Activated T-cell treated with anti-CD3 and anti-CD28 coated beads, Interleukin-2, amount 50 U/mL, for 24 hours (primary cell): ENCODE results near the gene POLD3.
"Not testable (repeated sequence)": the region's sequence is repeated elsewhere in the genome, so short reads cannot be mapped to it uniquely, and the experiment has no call there.

Source experiments
- DNase-seq: peaks from one replicate; pipeline ENCODE4 v3.0.0-alpha.2; 2020
- H3K27ac Mint-ChIP-seq: 2 replicates; pipeline ENCODE4 v1.8.0; 2020; ENCODE audit warnings: mild to moderate bottlenecking, mixed read lengths
- H3K27me3 Mint-ChIP-seq: 2 replicates; pipeline ENCODE4 v1.8.0; 2020; ENCODE audit warnings: mixed read lengths
- H3K36me3 Mint-ChIP-seq: 2 replicates; pipeline ENCODE4 v1.8.0; 2020; ENCODE audit warnings: low read depth, mixed read lengths
- H3K4me1 Mint-ChIP-seq: 2 replicates; pipeline ENCODE4 v1.8.0; 2020; ENCODE audit warnings: low read depth, mixed read lengths
- H3K4me3 Mint-ChIP-seq: 2 replicates; pipeline ENCODE4 v1.8.0; 2020; ENCODE audit warnings: mild to moderate bottlenecking, moderate library complexity, mixed read lengths
- H3K9me3 Mint-ChIP-seq: 2 replicates; pipeline ENCODE4 v1.8.0; 2020; ENCODE audit warnings: mixed read lengths

The POLD3 gene

DNA sequence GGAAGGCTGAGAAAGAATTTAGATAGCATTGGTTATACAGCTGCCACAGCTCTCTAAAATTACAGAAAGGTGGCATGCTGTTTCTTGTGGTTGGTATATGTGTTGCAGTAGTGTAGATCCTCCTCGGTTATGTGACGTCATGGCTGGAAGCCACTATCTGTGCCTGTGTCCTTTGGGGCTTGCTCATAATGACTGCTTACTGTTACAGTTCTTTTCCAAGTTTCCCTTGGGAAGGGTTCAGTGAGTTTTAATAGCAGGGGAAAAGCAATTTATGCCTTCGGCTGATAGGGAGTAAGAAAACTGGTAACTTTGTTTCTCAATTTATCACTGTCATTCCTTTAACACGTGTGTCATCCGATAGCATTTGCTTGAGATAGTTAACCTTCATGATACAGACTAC lies 47.2 kb downstream of the POLD3 start:
- H3K27me3 Mint-ChIP-seq, result no peaks in the 10 kb centered on the region
- H3K4me3 Mint-ChIP-seq, result no peak overlapping the region
- H3K36me3 Mint-ChIP-seq, result peaks cover 98% of the 10 kb centered on the region
- peaks cover 16% of the 10 kb centered on the region for H3K4me1 Mint-ChIP-seq
- no peak for DNase-seq
- H3K27ac Mint-ChIP-seq, result no peak overlapping the region
- no peaks in the 10 kb centered on the region for H3K9me3 Mint-ChIP-seq

DNA sequence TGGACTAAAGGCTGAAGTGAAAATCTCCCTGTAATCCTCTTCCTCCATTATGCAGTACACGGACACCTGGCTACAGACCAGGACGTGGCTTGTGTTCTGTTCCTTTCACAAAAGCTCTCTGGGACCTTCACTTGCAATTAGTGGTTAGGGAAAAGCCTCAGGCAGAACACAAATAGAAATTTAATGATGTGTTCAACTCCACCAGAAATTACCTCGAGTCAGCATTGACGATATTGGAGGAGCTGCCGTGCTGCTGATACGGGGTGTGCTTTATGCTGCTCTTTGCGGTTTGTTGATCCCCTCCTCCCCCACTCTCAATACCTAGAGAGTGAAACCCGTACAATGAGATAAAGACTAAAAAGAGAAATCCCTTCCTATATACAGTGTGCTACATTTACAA lies 48.9 kb downstream of the POLD3 start:
- Mint-ChIP-seq H3K4me1 (peaks cover 9% of the 10 kb centered on the region), H3K36me3 (peaks cover 94% of the 10 kb centered on the region), H3K27ac (no peak overlapping the region), H3K9me3 (no peaks in the 10 kb centered on the region), H3K4me3 (no peak overlapping the region), H3K27me3 (no peaks in the 10 kb centered on the region)
- no peak for DNase-seq

DNA sequence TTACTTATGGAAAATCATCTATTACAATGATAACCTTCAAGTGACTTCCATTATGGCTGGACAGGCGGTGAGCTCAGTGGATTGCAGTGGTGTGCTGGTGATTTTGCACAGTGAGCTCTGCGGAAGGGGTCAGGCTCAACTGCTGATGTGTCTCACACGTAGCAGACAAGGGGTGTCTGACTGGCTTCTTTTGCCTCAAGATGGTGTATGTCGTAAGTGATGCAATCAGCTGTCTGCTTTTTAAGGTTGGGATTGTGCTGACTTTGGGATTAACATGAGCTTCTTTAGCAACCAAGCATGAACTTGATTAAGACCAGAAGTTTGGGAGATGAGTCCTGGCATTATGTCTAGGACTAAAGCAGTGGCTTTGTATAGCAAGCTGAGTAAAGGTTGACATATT lies 49.5 kb downstream of the POLD3 start:
- no peak overlapping the region for H3K27ac Mint-ChIP-seq
- H3K36me3 Mint-ChIP-seq, result peaks cover 93% of the 10 kb centered on the region
- DNase-seq, result no peak
- H3K4me1 Mint-ChIP-seq, result peaks cover 3% of the 10 kb centered on the region
- no peaks in the 10 kb centered on the region for H3K9me3 Mint-ChIP-seq
- no peaks in the 10 kb centered on the region for H3K27me3 Mint-ChIP-seq
- H3K4me3 Mint-ChIP-seq, result no peak overlapping the region

DNA sequence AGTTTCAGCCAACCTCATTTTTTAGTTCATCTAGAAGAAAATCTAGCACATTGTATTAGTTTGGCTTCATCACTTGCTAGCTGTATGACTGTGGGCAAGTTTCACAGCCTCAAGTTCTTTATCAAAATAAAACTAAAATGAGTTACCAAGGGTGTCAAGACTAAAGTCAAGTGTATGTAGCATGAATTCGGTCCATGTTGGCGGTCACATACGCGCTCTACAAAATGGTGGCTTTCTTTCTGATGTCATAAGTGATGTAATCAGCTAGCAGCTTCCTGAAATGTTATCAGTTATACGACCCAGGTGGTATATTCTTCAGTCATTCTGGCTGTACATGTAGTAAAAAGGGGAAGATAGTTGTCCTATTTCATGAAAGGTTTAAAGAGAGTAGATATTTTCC lies 50.5 kb downstream of the POLD3 start:
- H3K9me3 Mint-ChIP-seq, result no peaks in the 10 kb centered on the region
- H3K4me3 Mint-ChIP-seq, result no peak overlapping the region
- H3K4me1 Mint-ChIP-seq, result no peaks in the 10 kb centered on the region
- peaks cover 91% of the 10 kb centered on the region for H3K36me3 Mint-ChIP-seq
- DNase-seq, result no peak
- H3K27ac Mint-ChIP-seq, result no peak overlapping the region
- H3K27me3 Mint-ChIP-seq, result no peaks in the 10 kb centered on the region

DNA sequence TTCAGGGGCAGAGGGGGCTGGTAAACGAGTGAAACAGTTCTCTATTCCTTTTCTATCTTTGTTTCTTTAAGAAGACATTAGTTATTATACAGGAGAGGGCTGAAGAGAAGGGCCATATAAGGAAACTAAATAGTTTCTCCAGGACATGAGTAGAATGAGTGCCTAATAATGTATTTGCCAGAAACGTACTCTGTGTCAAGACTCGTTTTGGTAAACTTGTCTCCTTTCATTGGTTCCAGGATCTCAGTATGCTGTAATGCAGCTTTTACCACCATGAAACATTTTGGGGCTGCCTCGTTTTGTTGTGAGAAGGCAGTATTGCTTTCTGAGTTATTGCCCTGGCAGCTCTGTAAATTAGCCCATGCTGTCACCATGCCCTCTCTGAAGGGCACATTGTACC lies 51.7 kb downstream of the POLD3 start:
- no peaks in the 10 kb centered on the region for H3K4me1 Mint-ChIP-seq
- no peak for DNase-seq
- H3K4me3 Mint-ChIP-seq, result no peak overlapping the region
- H3K36me3 Mint-ChIP-seq, result peaks cover 88% of the 10 kb centered on the region
- no peak overlapping the region for H3K27ac Mint-ChIP-seq
- no peaks in the 10 kb centered on the region for H3K9me3 Mint-ChIP-seq
- H3K27me3 Mint-ChIP-seq, result no peaks in the 10 kb centered on the region

DNA sequence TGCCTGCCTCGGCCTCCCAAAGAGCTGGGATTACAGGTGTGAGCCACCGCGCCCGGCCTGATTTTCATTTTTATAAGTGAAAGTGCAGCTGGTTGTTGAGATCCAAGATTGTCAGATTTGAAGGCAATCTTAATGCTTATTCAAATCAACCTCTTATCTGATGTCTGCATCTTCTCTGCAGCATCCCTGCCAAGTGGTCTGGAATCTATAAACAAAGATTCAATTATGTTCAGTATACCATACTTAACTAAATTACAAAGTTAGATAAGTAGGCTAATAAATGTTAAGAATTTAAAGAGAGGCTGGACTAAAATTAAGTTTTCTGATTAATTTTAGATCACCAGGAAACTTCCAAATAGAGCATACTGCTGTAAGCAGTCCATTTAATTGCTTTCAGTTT lies 53.8 kb downstream of the POLD3 start:
- no peak for DNase-seq
- Mint-ChIP-seq H3K4me3 (no peak overlapping the region), H3K4me1 (no peaks in the 10 kb centered on the region), H3K27ac (no peak overlapping the region), H3K27me3 (no peaks in the 10 kb centered on the region), H3K9me3 (no peaks in the 10 kb centered on the region), H3K36me3 (peaks cover 90% of the 10 kb centered on the region)

DNA sequence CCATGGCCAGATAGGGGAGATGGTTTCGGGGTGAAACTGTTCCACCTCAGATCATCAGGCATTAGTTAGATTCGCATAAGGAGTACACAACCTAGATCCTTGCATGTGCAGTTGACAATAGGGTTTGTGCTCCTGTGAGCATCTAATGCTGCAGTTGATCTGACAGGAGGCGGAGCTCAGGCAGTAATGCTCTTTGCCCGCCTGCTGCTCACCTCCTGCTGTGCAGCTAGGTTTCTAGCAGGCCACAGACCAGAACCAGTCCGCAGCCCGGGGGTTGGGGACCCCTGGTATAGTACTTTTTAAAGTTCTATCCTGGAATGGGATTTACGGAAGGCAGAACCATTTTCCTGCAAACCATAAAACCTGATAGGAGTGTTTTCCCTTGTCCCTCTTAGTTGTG lies 54.6 kb downstream of the POLD3 start:
- Mint-ChIP-seq H3K4me3 (no peak overlapping the region), H3K4me1 (no peaks in the 10 kb centered on the region), H3K27ac (no peak overlapping the region), H3K27me3 (no peaks in the 10 kb centered on the region), H3K9me3 (no peaks in the 10 kb centered on the region), H3K36me3 (peaks cover 90% of the 10 kb centered on the region)
- DNase-seq, result no peak

DNA sequence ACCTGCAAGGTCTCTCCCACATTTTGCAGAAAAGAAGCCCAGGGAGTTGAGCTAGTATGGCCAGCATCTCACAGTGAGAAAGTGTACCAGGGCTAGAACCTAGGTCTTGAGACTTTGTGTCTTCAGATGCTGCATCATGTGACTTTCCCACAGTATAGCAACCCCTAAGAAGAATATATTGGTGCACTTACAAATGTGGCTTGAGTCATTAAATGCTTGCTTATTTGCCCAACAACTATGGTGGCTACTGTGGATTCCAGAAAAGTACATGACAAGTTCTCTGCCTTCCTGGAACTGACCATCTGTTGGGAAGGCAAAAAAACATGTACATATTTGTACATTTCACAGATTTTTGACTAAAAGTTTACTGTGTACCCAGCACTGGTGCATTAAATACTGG lies 55.0 kb downstream of the POLD3 start:
- H3K27ac Mint-ChIP-seq, result no peak overlapping the region
- H3K36me3 Mint-ChIP-seq, result peaks cover 90% of the 10 kb centered on the region
- H3K9me3 Mint-ChIP-seq, result no peaks in the 10 kb centered on the region
- H3K4me3 Mint-ChIP-seq, result no peak overlapping the region
- no peaks in the 10 kb centered on the region for H3K4me1 Mint-ChIP-seq
- no peaks in the 10 kb centered on the region for H3K27me3 Mint-ChIP-seq
- DNase-seq, result no peak

DNA sequence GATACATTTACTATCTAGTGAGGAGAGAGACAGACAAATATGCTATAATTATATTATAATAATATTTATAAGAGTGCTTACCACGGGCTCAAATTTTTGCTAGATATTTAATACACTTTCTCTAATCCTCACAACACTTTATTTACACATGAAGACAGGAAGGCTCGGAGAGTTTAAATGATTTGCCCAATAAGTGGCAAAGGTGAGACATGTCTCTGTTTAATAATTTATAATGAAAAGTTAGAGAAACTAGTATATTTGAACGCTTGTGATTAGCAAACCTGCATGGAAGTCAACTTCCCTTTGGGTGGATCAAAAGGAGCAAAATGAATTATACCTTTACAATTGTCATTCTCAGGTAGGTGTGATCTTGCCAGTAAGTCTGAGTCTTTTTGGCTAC lies 55.4 kb downstream of the POLD3 start:
- Mint-ChIP-seq H3K4me1 (no peaks in the 10 kb centered on the region), H3K4me3 (no peak overlapping the region), H3K36me3 (peaks cover 89% of the 10 kb centered on the region), H3K9me3 (no peaks in the 10 kb centered on the region), H3K27ac (no peak overlapping the region), H3K27me3 (no peaks in the 10 kb centered on the region)
- no peak for DNase-seq

DNA sequence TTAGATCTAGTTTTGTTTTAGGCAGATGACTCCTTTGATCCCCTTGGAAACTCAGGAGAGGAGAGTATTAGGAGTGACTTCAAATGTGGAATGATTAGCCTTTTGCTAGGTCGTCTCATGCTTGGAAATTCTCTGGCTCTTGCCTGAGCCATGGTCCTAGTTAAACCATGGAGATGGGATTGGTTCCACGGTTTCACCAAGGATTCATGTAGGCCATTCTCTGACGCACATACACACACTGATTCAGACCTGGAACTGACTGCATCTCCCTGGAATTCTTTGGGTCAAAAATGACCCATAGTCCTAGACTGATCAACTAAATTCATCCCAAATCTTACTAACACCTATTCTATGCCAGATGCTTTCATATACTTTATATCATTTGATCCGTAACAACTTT lies 56.5 kb downstream of the POLD3 start:
- Mint-ChIP-seq H3K4me1 (no peaks in the 10 kb centered on the region), H3K36me3 (peaks cover 88% of the 10 kb centered on the region), H3K27ac (no peak overlapping the region), H3K9me3 (no peaks in the 10 kb centered on the region), H3K4me3 (no peak overlapping the region), H3K27me3 (no peaks in the 10 kb centered on the region)
- DNase-seq, result no peak

DNA sequence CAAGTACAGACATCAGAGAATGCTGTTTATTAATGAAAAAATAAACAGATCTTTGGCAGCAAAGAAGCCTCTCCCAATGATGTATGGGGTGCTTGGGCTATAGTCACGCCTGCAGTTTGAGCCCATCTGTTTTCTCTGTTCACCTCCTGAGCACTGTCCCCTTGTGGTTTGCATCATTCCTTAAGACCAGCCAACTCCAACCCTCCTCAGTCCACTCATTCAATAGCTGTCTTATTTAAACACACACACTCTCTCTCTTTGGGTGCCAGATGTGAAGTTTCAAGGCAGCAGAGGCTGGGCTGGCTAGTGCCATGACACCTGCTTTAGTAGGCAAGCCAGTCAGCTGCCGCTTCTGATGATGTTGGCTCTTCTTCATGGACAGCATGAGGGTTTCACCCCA lies 58.1 kb downstream of the POLD3 start:
- no peak overlapping the region for H3K27ac Mint-ChIP-seq

DNA sequence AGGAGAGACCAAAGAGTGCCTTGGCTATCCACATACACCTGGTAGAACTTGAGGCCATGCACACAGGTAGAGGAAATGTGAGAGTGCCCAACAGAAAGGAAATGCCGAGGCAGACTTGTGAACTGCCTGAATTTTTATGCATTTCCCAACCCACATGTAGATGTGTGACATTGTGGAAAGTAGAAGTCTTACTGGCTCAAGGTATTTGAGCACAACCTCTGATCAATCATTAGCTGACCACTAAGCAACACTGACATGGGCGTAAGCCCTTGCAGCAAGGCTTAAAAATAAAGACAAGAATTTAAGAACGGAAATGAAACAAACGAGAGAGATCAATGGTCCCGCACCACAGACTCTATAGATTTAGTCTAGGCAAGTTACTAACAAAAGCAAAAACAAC lies 62.6 kb downstream of the POLD3 start:
- Mint-ChIP-seq H3K36me3 (peaks cover 80% of the 10 kb centered on the region), H3K27me3 (no peaks in the 10 kb centered on the region), H3K4me3 (no peak overlapping the region), H3K4me1 (no peaks in the 10 kb centered on the region), H3K27ac (no peak overlapping the region), H3K9me3 (peaks cover 13% of the 10 kb centered on the region)
- no peak for DNase-seq

More for the DNA sequence above, 58.1 kb downstream of the POLD3 start:
- H3K27me3 Mint-ChIP-seq, result no peaks in the 10 kb centered on the region
- H3K4me3 Mint-ChIP-seq, result no peak overlapping the region
- DNase-seq, result no peak
- H3K9me3 Mint-ChIP-seq, result no peaks in the 10 kb centered on the region
- H3K36me3 Mint-ChIP-seq, result peaks cover 80% of the 10 kb centered on the region
- no peaks in the 10 kb centered on the region for H3K4me1 Mint-ChIP-seq

DNA sequence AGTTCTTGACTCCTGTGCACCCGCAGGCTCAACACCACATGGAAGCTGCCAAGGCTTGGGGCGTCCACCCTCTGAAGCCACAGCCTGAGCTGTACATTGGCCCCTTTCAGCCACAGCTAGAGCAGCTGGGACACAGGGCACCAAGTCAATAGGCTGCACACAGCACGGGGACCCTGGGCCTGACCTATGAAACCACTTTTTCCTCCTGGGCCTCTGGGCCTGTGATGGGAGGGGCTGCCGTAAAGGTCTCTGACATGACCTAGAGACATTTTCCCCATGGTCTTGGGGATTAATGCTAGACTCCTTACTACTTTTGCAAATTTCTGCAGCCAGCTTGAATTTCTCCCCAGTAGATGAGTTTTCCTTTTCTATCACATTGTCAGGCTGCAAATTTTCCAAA lies 66.7 kb downstream of the POLD3 start:
- H3K4me3 Mint-ChIP-seq, H3K27ac Mint-ChIP-seq, H3K27me3 Mint-ChIP-seq, DNase-seq, H3K4me1 Mint-ChIP-seq: not testable (repeated sequence)
- H3K36me3 Mint-ChIP-seq, result peaks cover 63% of the 10 kb centered on the region
- peaks cover 13% of the 10 kb centered on the region for H3K9me3 Mint-ChIP-seq

DNA sequence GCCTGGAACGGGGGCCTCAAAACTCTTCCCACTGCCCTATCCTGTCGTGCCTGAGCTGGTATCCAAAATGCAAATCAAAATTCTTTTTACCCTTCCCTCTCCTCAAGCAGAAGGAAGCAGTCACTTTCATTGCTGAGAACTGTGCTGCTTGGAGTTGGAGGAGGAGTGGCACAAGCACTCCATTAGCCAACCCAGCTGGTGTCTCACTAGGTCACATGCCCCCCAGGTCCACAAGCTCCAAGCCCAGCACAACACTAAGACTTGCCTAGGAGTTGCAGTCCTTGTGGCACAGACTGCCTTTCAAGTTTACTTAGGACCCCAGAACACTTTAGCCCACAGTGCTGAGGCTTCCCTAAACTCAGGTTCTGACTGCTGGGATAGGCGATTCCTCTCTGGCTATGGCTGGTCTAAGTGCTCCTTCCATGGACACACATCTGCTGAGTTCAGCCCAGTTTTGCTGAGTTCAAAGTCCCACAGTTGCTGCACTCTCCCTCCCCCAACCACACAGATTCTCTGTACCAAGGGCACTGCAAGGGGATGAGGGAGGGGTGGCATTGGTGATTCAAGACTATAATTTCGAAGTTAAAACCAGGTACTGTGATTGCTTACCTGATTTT lies 70.2 kb downstream of the POLD3 start:
- H3K27ac Mint-ChIP-seq, result no peak overlapping the region
- DNase-seq, result no peak
- H3K4me1 Mint-ChIP-seq, result no peaks in the 10 kb centered on the region
- peaks cover 13% of the 10 kb centered on the region for H3K9me3 Mint-ChIP-seq
- H3K27me3 Mint-ChIP-seq, result no peaks in the 10 kb centered on the region
- H3K4me3 Mint-ChIP-seq, result no peak overlapping the region
- peaks cover 47% of the 10 kb centered on the region for H3K36me3 Mint-ChIP-seq

DNA sequence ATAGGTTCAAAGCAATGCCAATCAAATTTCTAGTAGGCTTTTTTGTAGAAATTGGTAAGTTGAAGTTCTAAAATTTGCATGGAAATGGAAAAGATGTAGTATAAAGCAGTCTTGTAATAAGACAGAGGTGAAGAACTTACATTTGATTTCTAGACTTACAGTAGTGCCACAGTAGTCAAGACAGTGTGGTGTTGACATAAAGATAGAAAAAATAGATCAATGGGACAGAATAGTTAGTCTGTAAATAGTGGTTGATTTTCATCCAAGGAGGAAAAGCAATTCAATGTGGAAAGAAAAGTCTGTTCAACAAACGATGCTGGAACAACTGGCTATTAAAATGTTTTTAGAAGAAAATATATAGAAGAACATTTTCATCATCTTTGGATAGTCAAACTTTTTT lies 70.9 kb downstream of the POLD3 start:
- Mint-ChIP-seq H3K27me3 (no peaks in the 10 kb centered on the region), H3K36me3 (peaks cover 39% of the 10 kb centered on the region), H3K9me3 (peaks cover 12% of the 10 kb centered on the region), H3K4me3 (no peak overlapping the region), H3K4me1 (no peaks in the 10 kb centered on the region), H3K27ac (no peak overlapping the region)
- no peak for DNase-seq
